NT2/D1 (cell line): ENCODE measurements around the gene NCBP2L.

ENCODE experiments used
- DNase-seq: peaks from one replicate; pipeline ENCODE4 v3.0.0-alpha.2; 2011; ENCODE audit warnings: low read depth, low spot score
- H3K27me3 ChIP-seq: 2 replicates; pipeline ENCODE4 v1.6.0; 2011; ENCODE audit warnings: mild to moderate bottlenecking; ENCODE audit not compliant: insufficient read length, insufficient read depth
- H3K36me3 ChIP-seq: 2 replicates; pipeline ENCODE4 v1.6.1; 2011; ENCODE audit warnings: mild to moderate bottlenecking, low read length, mixed read lengths; ENCODE audit not compliant: insufficient read depth, insufficient read length
- H3K4me1 ChIP-seq: 2 replicates; pipeline ENCODE4 v1.5.1; 2011; ENCODE audit not compliant: insufficient read depth, insufficient read length
- H3K4me3 ChIP-seq: 2 replicates; pipeline ENCODE4 v1.5.1; 2011; ENCODE audit warnings: low read depth; ENCODE audit not compliant: insufficient read length
- H3K9ac ChIP-seq: 2 replicates; pipeline ENCODE4 v1.6.0; 2011; ENCODE audit warnings: low read depth; ENCODE audit not compliant: insufficient read length
- H3K9me3 ChIP-seq: 2 replicates; pipeline ENCODE4 v1.5.1; 2011; ENCODE audit warnings: mild to moderate bottlenecking, low read length; ENCODE audit not compliant: insufficient read depth
- SUZ12 ChIP-seq: IDR thresholded peaks from 2 replicates; pipeline ENCODE4 v1.6.1; 2011; ENCODE audit not compliant: insufficient read length, insufficient read depth; ENCODE audit errors: extremely low read depth
- YY1 ChIP-seq: IDR thresholded peaks from 2 replicates; pipeline ENCODE4 v1.6.1; 2011; ENCODE audit not compliant: insufficient read length, insufficient read depth
- ZNF274 ChIP-seq: IDR thresholded peaks from 2 replicates; pipeline ENCODE4 v1.6.1; 2011; ENCODE audit warnings: mild to moderate bottlenecking, low read depth, low read length

NCBP2L gene

GRCh38 chrX:107777536-107777832 is at the start of gene NCBP2L:
Gene NCBP2L, plus strand, starts transcription at chrX:107777733. Its CDS starts 16,488 bp downstream, at chrX:107794221.
- no peaks in the 10 kb centered on the region for H3K9me3 ChIP-seq
- H3K27me3 ChIP-seq, result peaks cover 35% of the 10 kb centered on the region
- H3K36me3 ChIP-seq, result no peaks in the 10 kb centered on the region
- peak within 1 kb of the TSS; percentile 42 for H3K4me3 ChIP-seq
- TF ChIP-seq SUZ12 (no peak), YY1 (no peak), ZNF274 (no peak)
- peak within 1 kb of the TSS; percentile 14 for H3K9ac ChIP-seq
- peaks cover 9% of the 10 kb centered on the region for H3K4me1 ChIP-seq
- no peak for DNase-seq

- Histone ChIP-seq H3K9me3 (no peaks in the 10 kb centered on the region), H3K4me3 (no peak overlapping the region), H3K9ac (no peak overlapping the region), H3K36me3 (no peaks in the 10 kb centered on the region), H3K27me3 (no peaks in the 10 kb centered on the region), H3K4me1 (peaks cover 19% of the 10 kb centered on the region)
- DNase-seq, result no peak
- TF ChIP-seq ZNF274 (no peak), SUZ12 (no peak), YY1 (no peak)
These were observed 49.0 kb upstream of the NCBP2L start for GRCh38 chrX:107728371-107729099.

- TF ChIP-seq ZNF274 (no peak), YY1 (no peak), SUZ12 (no peak)
- Histone ChIP-seq H3K27me3 (no peaks in the 10 kb centered on the region), H3K9me3 (no peaks in the 10 kb centered on the region), H3K36me3 (no peaks in the 10 kb centered on the region), H3K9ac (no peak overlapping the region), H3K4me3 (no peak overlapping the region), H3K4me1 (peaks cover 19% of the 10 kb centered on the region)
- no peak for DNase-seq
These were observed 47.8 kb upstream of the NCBP2L start for GRCh38 chrX:107729558-107730297.

- no peak for DNase-seq
- H3K27me3 ChIP-seq, result no peaks in the 10 kb centered on the region
- H3K4me3 ChIP-seq, result no peak overlapping the region
- peaks cover 19% of the 10 kb centered on the region for H3K4me1 ChIP-seq
- H3K36me3 ChIP-seq, result no peaks in the 10 kb centered on the region
- TF ChIP-seq ZNF274 (no peak), SUZ12 (no peak), YY1 (no peak)
- H3K9me3 ChIP-seq, result no peaks in the 10 kb centered on the region
- no peak overlapping the region for H3K9ac ChIP-seq
These were observed 47.3 kb upstream of the NCBP2L start for GRCh38 chrX:107730298-107730655.

GRCh38 chrX:107730991-107731766 is 46.4 kb upstream of the NCBP2L start:
- Histone ChIP-seq H3K36me3 (no peaks in the 10 kb centered on the region), H3K4me3 (no peak overlapping the region), H3K9me3 (no peaks in the 10 kb centered on the region), H3K27me3 (no peaks in the 10 kb centered on the region), H3K9ac (peak overlapping the region; percentile 70), H3K4me1 (peaks cover 21% of the 10 kb centered on the region)
- no peak for TF ChIP-seq SUZ12
- no peak for TF ChIP-seq YY1
- no peak for TF ChIP-seq ZNF274
- DNase-seq, result no peak

GRCh38 chrX:107731831-107732502 is 45.6 kb upstream of the NCBP2L start:
- no peaks in the 10 kb centered on the region for H3K36me3 ChIP-seq
- H3K4me3 ChIP-seq, result no peak overlapping the region
- peaks cover 21% of the 10 kb centered on the region for H3K4me1 ChIP-seq
- peak; percentile 88 for DNase-seq
- H3K27me3 ChIP-seq, result no peaks in the 10 kb centered on the region
- peak overlapping the region; percentile 70 for H3K9ac ChIP-seq
- no peaks in the 10 kb centered on the region for H3K9me3 ChIP-seq
- TF ChIP-seq SUZ12 (no peak), YY1 (no peak), ZNF274 (no peak)
